SU-DHL-6 (cell line): ENCODE results near the gene CRB2.
A peak's percentile ranks its signal among the peaks of the same experiment; 100 is the strongest.

ENCODE experiments used
- H2AFZ ChIP-seq: fragments of 200-600 bp; sonication (generic); 2 replicates; pipeline ENCODE4 v1.6.1; 2014; ENCODE audit warnings: low read depth, mild to moderate bottlenecking, moderate library complexity, mixed read lengths, antibody characterized with exemption, low read length; ENCODE audit not compliant: severe bottlenecking
- H3F3A ChIP-seq: fragments of 200-600 bp; shearing (Covaris generic); 2 replicates; pipeline ENCODE4 v1.6.0; 2016; ENCODE audit warnings: antibody characterized with exemption, mild to moderate bottlenecking; ENCODE audit not compliant: insufficient read depth
- H3K27ac ChIP-seq: fragments of 200-600 bp; sonication (generic); 2 replicates; pipeline ENCODE4 v1.5.1; 2016; ENCODE audit warnings: low read depth, mild to moderate bottlenecking, low read length, moderate library complexity, mixed read lengths
- H3K27me3 ChIP-seq: fragments of 200-600 bp; sonication (generic), shearing (Covaris generic); 2 replicates; pipeline ENCODE4 v1.6.0; 2014; ENCODE audit warnings: mild to moderate bottlenecking, low read length
- H3K36me3 ChIP-seq: fragments of 200-600 bp; sonication (generic); 2 replicates; pipeline ENCODE4 v1.6.1; 2014; ENCODE audit warnings: mild to moderate bottlenecking, low read length, mixed read lengths
- H3K4me2 ChIP-seq: fragments of 300-600, 200-600 bp; shearing (Covaris generic), sonication (generic); 2 replicates; pipeline ENCODE4 v1.6.0; 2014; ENCODE audit warnings: low read length, low read depth, mild to moderate bottlenecking; ENCODE audit not compliant: poor library complexity, severe bottlenecking
- H3K4me3 ChIP-seq: fragments of 200-600 bp; sonication (generic); 2 replicates; pipeline ENCODE4 v1.5.1; 2014; ENCODE audit warnings: antibody characterized with exemption, low read length, mild to moderate bottlenecking, mixed read lengths; ENCODE audit not compliant: insufficient read depth, poor library complexity, severe bottlenecking
- H3K79me2 ChIP-seq: fragments of 200-600 bp; sonication (generic); 2 replicates; pipeline ENCODE4 v1.6.1; 2014; ENCODE audit warnings: mild to moderate bottlenecking, low read length, moderate library complexity; ENCODE audit not compliant: insufficient read depth
- H3K9ac ChIP-seq: fragments of 200-600 bp; sonication (generic); 2 replicates; pipeline ENCODE4 v1.7.0; 2014; ENCODE audit warnings: mild to moderate bottlenecking, low read length
- H3K9me2 ChIP-seq: fragments of 200-600 bp; sonication (generic); replicated peaks from 2 replicates; pipeline ENCODE4 v1.6.1; 2014; ENCODE audit warnings: low read length; ENCODE audit not compliant: insufficient read depth
- H3K9me3 ChIP-seq: fragments of 200-600 bp; sonication (generic); 2 replicates; pipeline ENCODE4 v1.6.1; 2014; ENCODE audit warnings: low read length, mixed read lengths; ENCODE audit not compliant: insufficient read depth
- H4K20me1 ChIP-seq: fragments of 200-600 bp; sonication (generic); 2 replicates; pipeline ENCODE4 v1.6.1; 2014; ENCODE audit warnings: low read depth, mild to moderate bottlenecking, antibody characterized with exemption, low read length, moderate library complexity, mixed read lengths
- EZH2phosphoT487 ChIP-seq: fragments of 200-600 bp; sonication (generic), shearing (Covaris generic); conservative IDR thresholded peaks from 2 replicates; pipeline ENCODE4 v1.6.1; 2018; ENCODE audit warnings: mild to moderate bottlenecking, antibody characterized with exemption, low read length, moderate library complexity, mixed read lengths
- TF ChIP-seq, protein P1 (sequence below): fragments of 200-600 bp; sonication (generic); IDR thresholded peaks from one replicate; pipeline ENCODE4 v1.5.1; 2017; ENCODE audit warnings: antibody characterized with exemption, mild to moderate bottlenecking, low read length, moderate library complexity; ENCODE audit not compliant: insufficient read depth, poor library complexity, severe bottlenecking

CRB2 gene

DNA sequence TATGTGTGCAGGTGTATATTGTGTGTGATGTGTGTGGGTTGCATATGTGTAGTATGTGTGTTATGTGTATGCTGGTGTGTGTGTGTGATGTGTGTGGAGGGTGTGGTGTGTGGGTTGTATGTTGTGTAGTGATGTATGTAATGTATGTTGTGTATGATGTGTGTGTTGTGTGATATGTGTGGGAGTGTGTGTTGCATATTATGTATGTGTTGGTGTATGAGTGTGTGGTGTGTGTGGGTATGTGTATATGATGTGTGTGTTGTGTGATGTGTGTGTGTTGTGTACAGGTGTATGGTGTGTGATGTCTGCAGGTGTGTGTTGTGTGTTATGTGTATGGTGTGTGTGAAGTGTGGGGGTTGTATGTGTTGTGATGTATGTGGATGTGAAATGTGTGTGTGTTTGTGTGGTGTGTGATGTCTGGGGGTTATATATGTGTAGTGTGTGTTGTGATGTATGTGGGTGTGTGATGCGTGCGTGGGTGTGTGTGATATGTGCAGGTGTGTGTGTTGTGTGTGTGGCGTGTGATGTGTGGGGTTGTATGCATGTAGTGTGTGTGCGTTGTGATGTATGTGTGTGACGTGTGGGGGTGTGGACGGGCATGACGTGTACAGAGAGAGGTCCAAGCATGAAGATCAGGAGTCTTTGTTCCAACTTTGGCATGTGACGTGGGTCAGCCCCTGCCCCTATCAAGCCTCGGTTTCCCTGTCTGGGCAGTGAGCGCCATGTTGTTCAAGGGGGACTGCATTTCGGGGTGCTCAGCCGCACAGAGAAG, 8.5 kb upstream of the CRB2 start:
- no peak overlapping the region for H3K4me2 ChIP-seq
- no peak overlapping the region for H3K4me3 ChIP-seq
- H3K9me2 ChIP-seq, result no peaks in the 10 kb centered on the region
- TF ChIP-seq, protein P1, sequence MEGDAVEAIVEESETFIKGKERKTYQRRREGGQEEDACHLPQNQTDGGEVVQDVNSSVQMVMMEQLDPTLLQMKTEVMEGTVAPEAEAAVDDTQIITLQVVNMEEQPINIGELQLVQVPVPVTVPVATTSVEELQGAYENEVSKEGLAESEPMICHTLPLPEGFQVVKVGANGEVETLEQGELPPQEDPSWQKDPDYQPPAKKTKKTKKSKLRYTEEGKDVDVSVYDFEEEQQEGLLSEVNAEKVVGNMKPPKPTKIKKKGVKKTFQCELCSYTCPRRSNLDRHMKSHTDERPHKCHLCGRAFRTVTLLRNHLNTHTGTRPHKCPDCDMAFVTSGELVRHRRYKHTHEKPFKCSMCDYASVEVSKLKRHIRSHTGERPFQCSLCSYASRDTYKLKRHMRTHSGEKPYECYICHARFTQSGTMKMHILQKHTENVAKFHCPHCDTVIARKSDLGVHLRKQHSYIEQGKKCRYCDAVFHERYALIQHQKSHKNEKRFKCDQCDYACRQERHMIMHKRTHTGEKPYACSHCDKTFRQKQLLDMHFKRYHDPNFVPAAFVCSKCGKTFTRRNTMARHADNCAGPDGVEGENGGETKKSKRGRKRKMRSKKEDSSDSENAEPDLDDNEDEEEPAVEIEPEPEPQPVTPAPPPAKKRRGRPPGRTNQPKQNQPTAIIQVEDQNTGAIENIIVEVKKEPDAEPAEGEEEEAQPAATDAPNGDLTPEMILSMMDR, result no peak
- TF ChIP-seq EZH2phosphoT487, result no peak
- H3K79me2 ChIP-seq, result no peaks in the 10 kb centered on the region
- H3K9me3 ChIP-seq, result no peaks in the 10 kb centered on the region
- no peak overlapping the region for H3K27ac ChIP-seq
- no peaks in the 10 kb centered on the region for H3K36me3 ChIP-seq
- H4K20me1 ChIP-seq, result no peaks in the 10 kb centered on the region
- H3F3A ChIP-seq, result peaks cover 58% of the 10 kb centered on the region
- no peaks in the 10 kb centered on the region for H3K27me3 ChIP-seq
- no peak overlapping the region for H3K9ac ChIP-seq
- no peak overlapping the region for H2AFZ ChIP-seq

DNA sequence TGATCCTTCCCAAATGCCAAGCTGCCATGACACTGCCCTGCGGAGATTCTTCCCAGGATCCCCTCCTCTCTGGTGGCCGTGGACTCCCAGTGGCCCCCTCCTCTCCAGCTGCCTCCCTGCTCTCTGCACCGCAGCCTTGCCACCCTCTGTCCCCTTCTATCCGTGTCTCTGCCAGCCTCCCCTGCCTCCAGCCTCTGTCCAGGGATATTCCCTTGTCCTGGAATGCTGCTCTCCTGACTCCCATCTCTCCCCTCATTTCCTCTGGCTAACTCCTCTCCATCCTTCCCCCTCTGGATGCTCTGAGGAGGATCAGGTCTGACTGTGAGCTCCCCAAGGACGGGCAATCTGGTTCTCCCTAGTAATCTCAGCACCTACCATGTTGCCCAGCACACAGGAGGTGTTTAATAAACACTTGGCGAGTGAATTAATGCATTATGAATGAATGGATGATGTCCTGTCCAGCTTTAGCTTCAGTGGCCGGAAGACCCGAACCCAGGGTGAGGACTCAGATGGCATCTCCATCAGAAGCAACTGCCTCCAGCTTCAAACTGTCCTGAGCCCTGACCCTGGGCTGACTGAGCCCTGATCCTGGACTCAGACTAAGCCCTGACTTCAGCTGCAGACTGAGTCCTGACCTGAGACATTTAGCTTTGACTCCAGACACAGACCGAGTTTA, 7.5 kb upstream of the CRB2 start:
- H3F3A ChIP-seq, result peaks cover 49% of the 10 kb centered on the region
- H3K27ac ChIP-seq, result peak overlapping the region; percentile 14
- H3K36me3 ChIP-seq, result no peaks in the 10 kb centered on the region
- H3K4me3 ChIP-seq, result no peak overlapping the region
- H4K20me1 ChIP-seq, result no peaks in the 10 kb centered on the region
- no peak overlapping the region for H2AFZ ChIP-seq
- H3K9ac ChIP-seq, result no peak overlapping the region
- H3K9me3 ChIP-seq, result no peaks in the 10 kb centered on the region
- no peaks in the 10 kb centered on the region for H3K9me2 ChIP-seq
- H3K4me2 ChIP-seq, result no peak overlapping the region
- no peaks in the 10 kb centered on the region for H3K27me3 ChIP-seq
- TF ChIP-seq, protein P1, result no peak
- TF ChIP-seq EZH2phosphoT487, result no peak
- H3K79me2 ChIP-seq, result no peaks in the 10 kb centered on the region

- Histone ChIP-seq H3K4me2 (no peak overlapping the region), H2AFZ (no peak overlapping the region), H3K4me3 (no peak overlapping the region), H3K79me2 (no peaks in the 10 kb centered on the region), H3K36me3 (no peaks in the 10 kb centered on the region), H3K9me2 (no peaks in the 10 kb centered on the region), H3K27me3 (no peaks in the 10 kb centered on the region), H3K9ac (no peak overlapping the region), H3K27ac (peak overlapping the region; percentile 14), H3K9me3 (no peaks in the 10 kb centered on the region), H4K20me1 (no peaks in the 10 kb centered on the region), H3F3A (peaks cover 43% of the 10 kb centered on the region)
- TF ChIP-seq, protein P1, result no peak
- no peak for TF ChIP-seq EZH2phosphoT487
These were observed 7.0 kb upstream of the CRB2 start for GRCh38 chr9:123349033-123349432.
